HCT116 (cell line): Measurements from ENCODE around the gene CBX1.

Source experiments
- CBX3 ChIP-seq: IDR thresholded peaks from 2 replicates; pipeline ENCODE4 v1.6.1; 2012; ENCODE audit warnings: low read depth
- CEBPB ChIP-seq: IDR thresholded peaks from 2 replicates; pipeline ENCODE4 v1.6.1; 2012; ENCODE audit warnings: low read depth
- EZH2 ChIP-seq: fragments of 200-600 bp; sonication (generic); IDR thresholded peaks from 2 replicates; pipeline ENCODE4 v1.6.1; 2017; ENCODE audit warnings: antibody characterized with exemption, mixed run types
- EZH2phosphoT487 ChIP-seq: fragments of 200-600 bp; IDR thresholded peaks from 2 replicates; pipeline ENCODE4 v1.6.1; 2018; ENCODE audit warnings: antibody characterized with exemption, borderline replicate concordance
- JUND ChIP-seq: IDR thresholded peaks from 2 replicates; pipeline ENCODE4 v1.6.1; 2012
- POLR2A ChIP-seq: IDR thresholded peaks from 2 replicates; pipeline ENCODE4 v1.7.0; 2011; ENCODE audit warnings: borderline replicate concordance; ENCODE audit not compliant: insufficient read depth, insufficient read length; ENCODE audit errors: extremely low read depth
- POLR2AphosphoS5 ChIP-seq: IDR thresholded peaks from 2 replicates; pipeline ENCODE4 v1.6.1; 2011; ENCODE audit warnings: mild to moderate bottlenecking, low read depth, low read length, moderate library complexity
- SP1 ChIP-seq: IDR thresholded peaks from 2 replicates; pipeline ENCODE4 v1.6.1; 2012; ENCODE audit warnings: low read depth
- ZFX ChIP-seq: fragments of 450-650 bp; IDR thresholded peaks from 2 replicates; pipeline ENCODE4 v1.6.1; 2017
- TF ChIP-seq, protein P1 (sequence below), 3 experiments: fragments of 200-600 bp in 1 of 3; sonication (generic) in 1 of 3; IDR thresholded peaks in 2 of 3; conservative IDR thresholded peaks in 1 of 3; 2 replicates each; pipeline ENCODE4 v1.5.1; 2012 to 2017; ENCODE audit warnings: low read depth in 2 of 3, low read length in 2 of 3, antibody characterized with exemption in 1 of 3, borderline replicate concordance in 1 of 3, control low read depth in 1 of 3, mild to moderate bottlenecking in 1 of 3, mixed read lengths in 1 of 3, mixed run types in 1 of 3, moderate library complexity in 1 of 3; ENCODE audit not compliant: insufficient read depth in 1 of 3
- TF ChIP-seq, protein P2 (sequence below): IDR thresholded peaks from 2 replicates; pipeline ENCODE4 v1.6.1; 2011; ENCODE audit warnings: mild to moderate bottlenecking, low read length, moderate library complexity; ENCODE audit not compliant: insufficient replicate concordance; ENCODE audit errors: extremely low read depth

DNA sequence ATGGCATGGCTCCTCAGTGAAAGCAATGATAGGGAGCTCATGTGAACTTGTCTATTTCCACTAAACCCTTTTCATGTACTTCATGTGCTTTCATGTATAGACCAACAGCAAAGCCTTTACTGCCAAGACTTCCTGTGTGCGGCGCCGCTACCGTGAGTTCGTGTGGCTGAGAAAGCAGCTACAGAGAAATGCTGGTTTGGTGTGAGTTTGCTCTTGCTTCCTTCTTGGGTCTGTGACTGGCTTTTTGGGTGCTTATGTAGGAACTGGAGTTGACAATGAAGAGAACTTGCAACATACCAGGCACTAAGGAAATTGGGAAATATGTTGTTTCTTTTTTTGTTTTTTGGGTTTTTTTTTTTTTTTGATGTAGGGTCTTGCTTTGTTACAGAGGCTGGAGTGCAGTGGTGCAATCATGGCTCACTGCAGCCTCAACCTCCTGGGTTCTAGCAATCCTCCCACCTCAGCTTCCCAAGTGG is 12.0 kb upstream of the CBX1 start:
- TF ChIP-seq, protein P1, sequence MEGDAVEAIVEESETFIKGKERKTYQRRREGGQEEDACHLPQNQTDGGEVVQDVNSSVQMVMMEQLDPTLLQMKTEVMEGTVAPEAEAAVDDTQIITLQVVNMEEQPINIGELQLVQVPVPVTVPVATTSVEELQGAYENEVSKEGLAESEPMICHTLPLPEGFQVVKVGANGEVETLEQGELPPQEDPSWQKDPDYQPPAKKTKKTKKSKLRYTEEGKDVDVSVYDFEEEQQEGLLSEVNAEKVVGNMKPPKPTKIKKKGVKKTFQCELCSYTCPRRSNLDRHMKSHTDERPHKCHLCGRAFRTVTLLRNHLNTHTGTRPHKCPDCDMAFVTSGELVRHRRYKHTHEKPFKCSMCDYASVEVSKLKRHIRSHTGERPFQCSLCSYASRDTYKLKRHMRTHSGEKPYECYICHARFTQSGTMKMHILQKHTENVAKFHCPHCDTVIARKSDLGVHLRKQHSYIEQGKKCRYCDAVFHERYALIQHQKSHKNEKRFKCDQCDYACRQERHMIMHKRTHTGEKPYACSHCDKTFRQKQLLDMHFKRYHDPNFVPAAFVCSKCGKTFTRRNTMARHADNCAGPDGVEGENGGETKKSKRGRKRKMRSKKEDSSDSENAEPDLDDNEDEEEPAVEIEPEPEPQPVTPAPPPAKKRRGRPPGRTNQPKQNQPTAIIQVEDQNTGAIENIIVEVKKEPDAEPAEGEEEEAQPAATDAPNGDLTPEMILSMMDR (IDR thresholded peaks at IDR 0.05 in 2 of 3, conservative IDR thresholded peaks at IDR 0.05 in 1 of 3; ENCODE audit: borderline replicate concordance in 1 of 3, insufficient read depth in 1 of 3, low read depth in 2 of 3, low read length in 2 of 3) = no peak
- TF ChIP-seq POLR2A (no peak), SP1 (no peak), POLR2AphosphoS5 (no peak), EZH2 (no peak), CBX3 (no peak), EZH2phosphoT487 (no peak), JUND (no peak), ZFX (no peak), CEBPB (no peak)
- TF ChIP-seq, protein P2, sequence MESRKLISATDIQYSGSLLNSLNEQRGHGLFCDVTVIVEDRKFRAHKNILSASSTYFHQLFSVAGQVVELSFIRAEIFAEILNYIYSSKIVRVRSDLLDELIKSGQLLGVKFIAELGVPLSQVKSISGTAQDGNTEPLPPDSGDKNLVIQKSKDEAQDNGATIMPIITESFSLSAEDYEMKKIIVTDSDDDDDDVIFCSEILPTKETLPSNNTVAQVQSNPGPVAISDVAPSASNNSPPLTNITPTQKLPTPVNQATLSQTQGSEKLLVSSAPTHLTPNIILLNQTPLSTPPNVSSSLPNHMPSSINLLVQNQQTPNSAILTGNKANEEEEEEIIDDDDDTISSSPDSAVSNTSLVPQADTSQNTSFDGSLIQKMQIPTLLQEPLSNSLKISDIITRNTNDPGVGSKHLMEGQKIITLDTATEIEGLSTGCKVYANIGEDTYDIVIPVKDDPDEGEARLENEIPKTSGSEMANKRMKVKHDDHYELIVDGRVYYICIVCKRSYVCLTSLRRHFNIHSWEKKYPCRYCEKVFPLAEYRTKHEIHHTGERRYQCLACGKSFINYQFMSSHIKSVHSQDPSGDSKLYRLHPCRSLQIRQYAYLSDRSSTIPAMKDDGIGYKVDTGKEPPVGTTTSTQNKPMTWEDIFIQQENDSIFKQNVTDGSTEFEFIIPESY = no peak
